ENCODE results near the gene LRRC26. TPM values are rescaled to one million over a fixed set of nuclear protein-coding genes. Genes with fewer than 3 reads are reported as not detected.
A peak's percentile ranks its signal among the peaks of the same experiment; 100 is the strongest.

Gene LRRC26
- polyA plus RNA-seq, 1 experiment = not detected

DNA sequence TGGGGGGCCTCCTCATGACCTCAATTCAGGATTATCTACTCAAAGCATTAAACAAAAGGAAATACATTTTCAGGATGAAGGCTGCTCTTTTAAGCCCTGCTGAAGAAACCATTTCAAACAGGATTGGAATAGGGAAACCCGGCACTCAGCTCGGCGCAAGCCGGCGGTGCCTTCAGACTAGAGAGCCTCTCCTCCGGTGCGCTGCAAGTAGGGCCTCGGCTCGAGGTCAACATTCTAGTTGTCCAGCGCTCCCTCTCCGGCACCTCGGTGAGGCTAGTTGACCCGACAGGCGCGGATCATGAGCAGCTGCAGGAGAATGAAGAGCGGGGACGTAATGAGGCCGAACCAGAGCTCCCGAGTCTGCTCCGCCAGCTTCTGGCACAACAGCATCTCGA lies 34.9 kb upstream of the LRRC26 start:
- TF ChIP-seq, protein P1, sequence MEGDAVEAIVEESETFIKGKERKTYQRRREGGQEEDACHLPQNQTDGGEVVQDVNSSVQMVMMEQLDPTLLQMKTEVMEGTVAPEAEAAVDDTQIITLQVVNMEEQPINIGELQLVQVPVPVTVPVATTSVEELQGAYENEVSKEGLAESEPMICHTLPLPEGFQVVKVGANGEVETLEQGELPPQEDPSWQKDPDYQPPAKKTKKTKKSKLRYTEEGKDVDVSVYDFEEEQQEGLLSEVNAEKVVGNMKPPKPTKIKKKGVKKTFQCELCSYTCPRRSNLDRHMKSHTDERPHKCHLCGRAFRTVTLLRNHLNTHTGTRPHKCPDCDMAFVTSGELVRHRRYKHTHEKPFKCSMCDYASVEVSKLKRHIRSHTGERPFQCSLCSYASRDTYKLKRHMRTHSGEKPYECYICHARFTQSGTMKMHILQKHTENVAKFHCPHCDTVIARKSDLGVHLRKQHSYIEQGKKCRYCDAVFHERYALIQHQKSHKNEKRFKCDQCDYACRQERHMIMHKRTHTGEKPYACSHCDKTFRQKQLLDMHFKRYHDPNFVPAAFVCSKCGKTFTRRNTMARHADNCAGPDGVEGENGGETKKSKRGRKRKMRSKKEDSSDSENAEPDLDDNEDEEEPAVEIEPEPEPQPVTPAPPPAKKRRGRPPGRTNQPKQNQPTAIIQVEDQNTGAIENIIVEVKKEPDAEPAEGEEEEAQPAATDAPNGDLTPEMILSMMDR (IDR thresholded peaks at IDR 0.05; ENCODE audit: low read depth, low read length) = no peak
- ChIA-PET POLR2A (interaction anchor here (0.6 to 2.3 kb wide), 6 partner anchors 12 to 119 kb away, joined by 3 to 14 read pairs (median 3); partner anchors contain the start of genes ANAPC2, RNF208, SSNA1 and TUBB4B), CTCF (interaction anchor here (1.7 kb wide), 1 partner anchor 32 kb away, joined by 12 read pairs; no protein-coding TSS in a partner anchor)
- Histone ChIP-seq H3K27ac (ENCODE audit: low read depth, low read length) (peak overlapping the region; percentile 39), H3K27me3 (ENCODE audit: control insufficient read depth, insufficient read depth, low read length) (no peaks in the 10 kb centered on the region), H3K9me3 (ENCODE audit: control insufficient read depth, insufficient read depth, low read length) (no peaks in the 10 kb centered on the region; the same call in 1 of the 2 replicates), H3K4me3 (ENCODE audit: low read depth, low read length) (peak overlapping the region; percentile 97)
- no peak for DNase-seq (ENCODE audit: low read depth, low spot score)

- CTCF ChIA-PET = interaction anchor here (1.3 kb wide), 1 partner anchor 33 kb away, joined by 3 read pairs; no protein-coding TSS in a partner anchor
- no peak for DNase-seq (ENCODE audit: low read depth, low spot score)
- POLR2A ChIA-PET = no interaction called here
- H3K4me3 ChIP-seq (ENCODE audit: low read depth, low read length) = no peak overlapping the region
- H3K27me3 ChIP-seq (ENCODE audit: control insufficient read depth, insufficient read depth, low read length) = no peaks in the 10 kb centered on the region
- TF ChIP-seq, protein P1 (IDR thresholded peaks at IDR 0.05; ENCODE audit: low read depth, low read length) = no peak
- H3K9me3 ChIP-seq (ENCODE audit: control insufficient read depth, insufficient read depth, low read length) = no peaks in the 10 kb centered on the region; the same call in 1 of the 2 replicates
- no peak overlapping the region for H3K27ac ChIP-seq (ENCODE audit: low read depth, low read length)
These were observed 33.1 kb upstream of the LRRC26 start for GRCh38 chr9:137202966-137203365.

DNA sequence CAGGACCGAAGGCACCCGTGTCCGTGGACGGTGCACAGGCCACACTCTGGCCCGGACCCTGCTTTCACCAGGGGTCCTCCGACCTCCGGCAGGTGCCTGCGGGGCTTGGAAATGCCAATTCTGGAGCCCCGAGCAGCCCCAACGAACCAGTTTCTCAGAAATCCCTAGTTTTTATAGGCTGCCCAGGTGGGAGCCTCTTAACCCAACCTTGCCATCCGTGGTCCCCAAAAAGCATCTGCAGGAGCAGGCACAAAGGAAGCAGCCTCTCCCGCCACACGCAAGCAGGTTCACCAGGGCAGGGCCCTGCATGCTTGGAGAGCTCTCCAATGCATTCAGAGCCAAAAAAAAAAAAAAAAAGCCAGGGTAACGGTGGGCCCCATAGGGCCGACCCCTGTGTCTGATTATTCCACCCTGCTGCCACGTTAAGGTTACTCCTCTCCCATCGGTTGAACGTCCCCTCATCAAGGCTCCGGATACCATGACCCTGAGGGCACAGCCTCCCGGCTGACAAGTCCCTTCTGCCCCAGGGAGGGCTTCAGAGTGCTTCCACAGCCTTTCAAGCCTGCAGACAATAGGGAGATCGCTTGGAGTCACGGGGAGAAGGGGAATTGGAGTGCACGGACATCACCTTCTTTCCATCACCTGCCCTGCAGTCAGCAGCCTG lies 31.5 kb upstream of the LRRC26 start:
- H3K27ac ChIP-seq (ENCODE audit: low read depth, low read length) = no peak overlapping the region
- CTCF ChIA-PET = interaction anchor here (1.2 to 1.5 kb wide), 2 partner anchors 12 to 35 kb away, joined by 6 read pairs; partner anchors contain the start of genes ANAPC2 and SSNA1

GRCh38 chr9:137200311-137201204 lies 30.7 kb upstream of the LRRC26 start, which contains the start of gene TPRN:
TSS of gene TPRN (minus strand) at chr9:137200741. CDS start at chr9:137200711, 30 bp downstream.
- Histone ChIP-seq H3K9me3 (ENCODE audit: control insufficient read depth, insufficient read depth, low read length) (no peaks in the 10 kb centered on the region; the same call in 1 of the 2 replicates), H3K4me3 (ENCODE audit: low read depth, low read length) (peak within 1 kb of the TSS; percentile 77), H3K27ac (ENCODE audit: low read depth, low read length) (no peak within 1 kb of the TSS), H3K27me3 (ENCODE audit: control insufficient read depth, insufficient read depth, low read length) (no peaks in the 10 kb centered on the region)
- TF ChIP-seq, protein P1 (IDR thresholded peaks at IDR 0.05; ENCODE audit: low read depth, low read length) = no peak
- ChIA-PET CTCF (interaction anchor here (1.2 to 1.5 kb wide), 2 partner anchors 12 to 36 kb away, joined by 6 read pairs; partner anchors contain the start of genes ANAPC2 and SSNA1), POLR2A (interaction anchor here (0.5 to 1.8 kb wide), 12 partner anchors 12 to 326 kb away, joined by 3 to 38 read pairs (median 6); partner anchors contain the start of genes ANAPC2, MAN1B1, SSNA1 and TUBB4B)
- peak; percentile 94 for DNase-seq (ENCODE audit: low read depth, low spot score)

More for the DNA sequence above, 31.5 kb upstream of the LRRC26 start:
- Histone ChIP-seq H3K4me3 (ENCODE audit: low read depth, low read length) (peak overlapping the region; percentile 77), H3K9me3 (ENCODE audit: control insufficient read depth, insufficient read depth, low read length) (no peaks in the 10 kb centered on the region; the same call in 1 of the 2 replicates), H3K27me3 (ENCODE audit: control insufficient read depth, insufficient read depth, low read length) (no peaks in the 10 kb centered on the region)
- TF ChIP-seq, protein P1 (IDR thresholded peaks at IDR 0.05; ENCODE audit: low read depth, low read length) = no peak
- DNase-seq (ENCODE audit: low read depth, low spot score) = no peak
- POLR2A ChIA-PET = interaction anchor here (0.5 to 1.8 kb wide), 12 partner anchors 12 to 326 kb away, joined by 3 to 38 read pairs (median 6); partner anchors contain the start of genes ANAPC2, MAN1B1, SSNA1 and TUBB4B
